ENCODE results near the gene ACTL6B. TPM values are rescaled to one million over a fixed set of nuclear protein-coding genes. Genes with fewer than 3 reads are reported as not detected.

Gene ACTL6B
- total and polyA plus RNA-seq, 2 of the 13 experiments (the other 11 are each of a cell fraction or from before 2014, with no cell fraction given), result not detected

GRCh38 chr7:100614308-100614861 is 41.9 kb downstream of the ACTL6B start:
- Histone ChIP-seq H3K36me3 (replicated peaks in 1 of 2; ENCODE audit: control insufficient read depth in 1 of 2, insufficient read depth in 2 of 2, low read length in 2 of 2) (no peaks in the 10 kb centered on the region), H3K4me3 (replicated peaks in 1 of 3; ENCODE audit: insufficient read depth in 1 of 3, low read depth in 2 of 3, low read length in 3 of 3) (no peak overlapping the region), H3K9ac (ENCODE audit: insufficient read depth, low read depth, low read length) (no peak overlapping the region), H2AFZ (ENCODE audit: low read length) (no peak overlapping the region), H3K27me3 (ENCODE audit: control insufficient read depth in 1 of 2, insufficient read depth in 2 of 2, low read length in 2 of 2) (no peaks in the 10 kb centered on the region), H3K4me2 (ENCODE audit: low read depth, low read length) (no peak overlapping the region), H4K20me1 (ENCODE audit: insufficient read depth, low read length) (no peaks in the 10 kb centered on the region), H3K4me1 (ENCODE audit: insufficient read depth, low read length) (peaks cover 29% of the 10 kb centered on the region), H3K79me2 (ENCODE audit: insufficient read depth, low read length) (no peaks in the 10 kb centered on the region), H3K9me3 (ENCODE audit: low read length) (no peaks in the 10 kb centered on the region), H3K27ac (ENCODE audit: extremely low read length, insufficient read depth, low read length) (no peak overlapping the region)
- ATAC-seq (no peak), DNase-seq (ENCODE audit: low spot score) (no peak), FAIRE-seq (no peak)
- POLR2A ChIA-PET, result interaction anchor here (2.8 to 3.7 kb wide), 2 partner anchors 27 to 59 kb away, joined by 17 to 18 read pairs; partner anchors contain the start of genes GNB2 and TFR2
- intact Hi-C loops (cut with micrococcal nuclease; ENCODE audit: unreplicated experiment), result loop anchor here (5.0 kb wide), 1 partner anchor 78 kb away; the partner anchor contains the start of gene GIGYF1
- CTCF ChIA-PET (ENCODE audit: low intra/inter-chr PET ratio, low total read pairs), result no interaction called here
- no TSS peak for BruUV-seq (replicated peaks)
- WGBS (ENCODE audit: low lambda C conversion rate), result 96% methylated on average over 6 of the region's 6 CpGs
- in situ Hi-C loops (cut with HindIII; ENCODE audit: extremely low pct_ligation_motif_present, low pct_unique_long_range_greater_than_20kb), result loop anchor here (5.0 kb wide), 1 partner anchor 78 kb away; the partner anchor contains the start of gene GIGYF1
- TF ChIP-seq KDM2A (CRISPR knock-in tag; IDR thresholded peaks at IDR 0.05; ENCODE audit: borderline replicate concordance, low read depth), result no peak
- no peak for TF ChIP-seq CTCF (CRISPR knock-in tag; IDR thresholded peaks at IDR 0.05)
- TF ChIP-seq SRY (CRISPR knock-in tag; IDR thresholded peaks at IDR 0.05), result no peak
- TF ChIP-seq ZBTB7A (CRISPR knock-in tag; IDR thresholded peaks at IDR 0.05), result no peak
- TF ChIP-seq HNRNPK (IDR thresholded peaks at IDR 0.05; ENCODE audit: low read depth, low read length, poor library complexity, severe bottlenecking), result no peak
- no peak for TF ChIP-seq MBD4 (IDR thresholded peaks at IDR 0.05; ENCODE audit: borderline replicate concordance, low read length)
- TF ChIP-seq GABPA (IDR thresholded peaks at IDR 0.05; ENCODE audit: low read depth, low read length), result no peak
- TF ChIP-seq GABPA (CRISPR knock-in tag; IDR thresholded peaks at IDR 0.05; ENCODE audit: low read depth), result no peak
- no peak for TF ChIP-seq ZNF761 (CRISPR knock-in tag; conservative IDR thresholded peaks at IDR 0.05)
- TF ChIP-seq IKZF1 (IDR thresholded peaks at IDR 0.05), result no peak
- TF ChIP-seq, protein P1, sequence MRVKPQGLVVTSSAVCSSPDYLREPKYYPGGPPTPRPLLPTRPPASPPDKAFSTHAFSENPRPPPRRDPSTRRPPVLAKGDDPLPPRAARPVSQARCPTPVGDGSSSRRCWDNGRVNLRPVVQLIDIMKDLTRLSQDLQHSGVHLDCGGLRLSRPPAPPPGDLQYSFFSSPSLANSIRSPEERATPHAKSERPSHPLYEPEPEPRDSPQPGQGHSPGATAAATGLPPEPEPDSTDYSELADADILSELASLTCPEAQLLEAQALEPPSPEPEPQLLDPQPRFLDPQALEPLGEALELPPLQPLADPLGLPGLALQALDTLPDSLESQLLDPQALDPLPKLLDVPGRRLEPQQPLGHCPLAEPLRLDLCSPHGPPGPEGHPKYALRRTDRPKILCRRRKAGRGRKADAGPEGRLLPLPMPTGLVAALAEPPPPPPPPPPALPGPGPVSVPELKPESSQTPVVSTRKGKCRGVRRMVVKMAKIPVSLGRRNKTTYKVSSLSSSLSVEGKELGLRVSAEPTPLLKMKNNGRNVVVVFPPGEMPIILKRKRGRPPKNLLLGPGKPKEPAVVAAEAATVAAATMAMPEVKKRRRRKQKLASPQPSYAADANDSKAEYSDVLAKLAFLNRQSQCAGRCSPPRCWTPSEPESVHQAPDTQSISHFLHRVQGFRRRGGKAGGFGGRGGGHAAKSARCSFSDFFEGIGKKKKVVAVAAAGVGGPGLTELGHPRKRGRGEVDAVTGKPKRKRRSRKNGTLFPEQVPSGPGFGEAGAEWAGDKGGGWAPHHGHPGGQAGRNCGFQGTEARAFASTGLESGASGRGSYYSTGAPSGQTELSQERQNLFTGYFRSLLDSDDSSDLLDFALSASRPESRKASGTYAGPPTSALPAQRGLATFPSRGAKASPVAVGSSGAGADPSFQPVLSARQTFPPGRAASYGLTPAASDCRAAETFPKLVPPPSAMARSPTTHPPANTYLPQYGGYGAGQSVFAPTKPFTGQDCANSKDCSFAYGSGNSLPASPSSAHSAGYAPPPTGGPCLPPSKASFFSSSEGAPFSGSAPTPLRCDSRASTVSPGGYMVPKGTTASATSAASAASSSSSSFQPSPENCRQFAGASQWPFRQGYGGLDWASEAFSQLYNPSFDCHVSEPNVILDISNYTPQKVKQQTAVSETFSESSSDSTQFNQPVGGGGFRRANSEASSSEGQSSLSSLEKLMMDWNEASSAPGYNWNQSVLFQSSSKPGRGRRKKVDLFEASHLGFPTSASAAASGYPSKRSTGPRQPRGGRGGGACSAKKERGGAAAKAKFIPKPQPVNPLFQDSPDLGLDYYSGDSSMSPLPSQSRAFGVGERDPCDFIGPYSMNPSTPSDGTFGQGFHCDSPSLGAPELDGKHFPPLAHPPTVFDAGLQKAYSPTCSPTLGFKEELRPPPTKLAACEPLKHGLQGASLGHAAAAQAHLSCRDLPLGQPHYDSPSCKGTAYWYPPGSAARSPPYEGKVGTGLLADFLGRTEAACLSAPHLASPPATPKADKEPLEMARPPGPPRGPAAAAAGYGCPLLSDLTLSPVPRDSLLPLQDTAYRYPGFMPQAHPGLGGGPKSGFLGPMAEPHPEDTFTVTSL (CRISPR knock-in tag; IDR thresholded peaks at IDR 0.05; ENCODE audit: borderline replicate concordance), result no peak
- TF ChIP-seq ZNF768 (CRISPR knock-in tag; IDR thresholded peaks at IDR 0.05), result no peak
- TF ChIP-seq DR1 (CRISPR knock-in tag; IDR thresholded peaks at IDR 0.05), result no peak
